KOPT-K1 (cell line): ENCODE measurements around the gene SCART1.

ENCODE experiments used
- H3K27ac ChIP-seq: fragments of 200-600 bp; sonication (generic); 2 replicates; pipeline ENCODE4 v1.5.1; 2016; ENCODE audit warnings: antibody characterized with exemption, mild to moderate bottlenecking, low read depth, low read length; ENCODE audit not compliant: poor library complexity, severe bottlenecking
- H3K36me3 ChIP-seq: fragments of 200-600 bp; sonication (generic); 2 replicates; pipeline ENCODE4 v1.5.1; 2017; ENCODE audit warnings: antibody characterized with exemption, mild to moderate bottlenecking, low read length, moderate library complexity; ENCODE audit not compliant: insufficient read depth
- H3K9me3 ChIP-seq: fragments of 200-600 bp; sonication (generic); 2 replicates; pipeline ENCODE4 v1.5.1; 2017; ENCODE audit warnings: antibody characterized with exemption, low read length, mild to moderate bottlenecking; ENCODE audit not compliant: insufficient read depth, poor library complexity, severe bottlenecking

SCART1 gene

GRCh38 chr10:133442967-133443924 lies 10.5 kb upstream of the SCART1 start:
- peak overlapping the region; percentile 52 for H3K27ac ChIP-seq
- H3K9me3 ChIP-seq, result peaks cover 38% of the 10 kb centered on the region
- no peaks in the 10 kb centered on the region for H3K36me3 ChIP-seq

GRCh38 chr10:133444342-133445267 lies 9.1 kb upstream of the SCART1 start:
- no peak overlapping the region for H3K27ac ChIP-seq
- H3K9me3 ChIP-seq, result peaks cover 50% of the 10 kb centered on the region
- no peaks in the 10 kb centered on the region for H3K36me3 ChIP-seq

- peaks cover 50% of the 10 kb centered on the region for H3K9me3 ChIP-seq
- H3K36me3 ChIP-seq, result no peaks in the 10 kb centered on the region
- H3K27ac ChIP-seq, result no peak overlapping the region
These were observed 8.4 kb upstream of the SCART1 start for GRCh38 chr10:133445268-133445732.

GRCh38 chr10:133445751-133446708 lies 7.7 kb upstream of the SCART1 start:
- peaks cover 50% of the 10 kb centered on the region for H3K9me3 ChIP-seq

GRCh38 chr10:133446979-133447378 lies 6.8 kb upstream of the SCART1 start:
- H3K36me3 ChIP-seq, result no peaks in the 10 kb centered on the region
- peaks cover 50% of the 10 kb centered on the region for H3K9me3 ChIP-seq

More at GRCh38 chr10:133445751-133446708, 7.7 kb upstream of the SCART1 start:
- no peaks in the 10 kb centered on the region for H3K36me3 ChIP-seq
- no peak overlapping the region for H3K27ac ChIP-seq

GRCh38 chr10:133448120-133448519 lies 5.6 kb upstream of the SCART1 start:
- no peak overlapping the region for H3K27ac ChIP-seq
- peaks cover 50% of the 10 kb centered on the region for H3K9me3 ChIP-seq
- no peaks in the 10 kb centered on the region for H3K36me3 ChIP-seq

More at GRCh38 chr10:133446979-133447378, 6.8 kb upstream of the SCART1 start:
- no peak overlapping the region for H3K27ac ChIP-seq

- Histone ChIP-seq H3K36me3 (0 out of 2 replicates have a peak, but pooled peaks cover 5% of the 10 kb centered on the region), H3K27ac (no peak overlapping the region), H3K9me3 (peaks cover 32% of the 10 kb centered on the region)
These were observed 2.4 kb upstream of the SCART1 start for GRCh38 chr10:133451346-133451745.

- Histone ChIP-seq H3K9me3 (peaks cover 21% of the 10 kb centered on the region), H3K27ac (peak overlapping the region; percentile 83), H3K36me3 (0 out of 2 replicates have a peak, but pooled peaks cover 16% of the 10 kb centered on the region)
These were observed 1.3 kb upstream of the SCART1 start for GRCh38 chr10:133452453-133452852.

GRCh38 chr10:133454204-133454893 lies 604 bp downstream of the SCART1 start:
- H3K9me3 ChIP-seq, result peaks cover 2% of the 10 kb centered on the region
- H3K36me3 ChIP-seq, result peaks cover 34% of the 10 kb centered on the region; the same call in 1 of the 2 replicates
- peak overlapping the region; percentile 83 for H3K27ac ChIP-seq

GRCh38 chr10:133455196-133455595 lies 1.5 kb downstream of the SCART1 start:
- Histone ChIP-seq H3K9me3 (no peaks in the 10 kb centered on the region), H3K36me3 (peaks cover 42% of the 10 kb centered on the region; the same call in 1 of the 2 replicates), H3K27ac (peak overlapping the region; percentile 83)

GRCh38 chr10:133455611-133456031 lies 1.9 kb downstream of the SCART1 start:
- peaks cover 43% of the 10 kb centered on the region; the same call in 1 of the 2 replicates for H3K36me3 ChIP-seq
- peak overlapping the region; percentile 27 for H3K27ac ChIP-seq

GRCh38 chr10:133456041-133456951 lies 2.6 kb downstream of the SCART1 start:
- Histone ChIP-seq H3K27ac (no peak overlapping the region), H3K9me3 (no peaks in the 10 kb centered on the region), H3K36me3 (peaks cover 47% of the 10 kb centered on the region; the same call in 1 of the 2 replicates)

More at GRCh38 chr10:133455611-133456031, 1.9 kb downstream of the SCART1 start:
- H3K9me3 ChIP-seq, result no peaks in the 10 kb centered on the region
